Ecto neural progenitor cell (in vitro differentiated cells): ENCODE results near the gene SAE1.

Experiments used
- DNase-seq: peaks from one replicate; pipeline ENCODE4 v3.0.0-alpha.2; 2018; ENCODE audit warnings: low spot score

SAE1 gene

GRCh38 chr19:47161876-47162489, 31.3 kb downstream of the SAE1 start:
- DNase-seq = no peak

GRCh38 chr19:47168065-47168464, 37.4 kb downstream of the SAE1 start:
- DNase-seq = no peak

GRCh38 chr19:47172666-47173455, 42.2 kb downstream of the SAE1 start:
- no peak for DNase-seq

- DNase-seq = no peak
Measured at GRCh38 chr19:47176071-47176626, 45.5 kb downstream of the SAE1 start.

- DNase-seq = no peak
Measured at GRCh38 chr19:47176627-47177090, 46.0 kb downstream of the SAE1 start.

GRCh38 chr19:47179653-47180310, 49.1 kb downstream of the SAE1 start:
- no peak for DNase-seq

GRCh38 chr19:47183601-47184000, 53.0 kb downstream of the SAE1 start:
- DNase-seq = no peak

- no peak for DNase-seq
Measured at GRCh38 chr19:47186446-47187334, 56.1 kb downstream of the SAE1 start.

- DNase-seq = no peak
Measured at GRCh38 chr19:47187335-47187655, 56.7 kb downstream of the SAE1 start.

GRCh38 chr19:47187797-47188196, 57.2 kb downstream of the SAE1 start:
- no peak for DNase-seq

- DNase-seq = no peak
Measured at GRCh38 chr19:47188507-47189033, 57.9 kb downstream of the SAE1 start.

- DNase-seq = no peak
Measured at GRCh38 chr19:47190167-47190727, 59.6 kb downstream of the SAE1 start.

- no peak for DNase-seq
Measured at GRCh38 chr19:47195434-47195833, 64.8 kb downstream of the SAE1 start.

- DNase-seq = no peak
Measured at GRCh38 chr19:47197141-47197540, 66.5 kb downstream of the SAE1 start.

GRCh38 chr19:47200530-47200929, 69.9 kb downstream of the SAE1 start:
- no peak for DNase-seq

GRCh38 chr19:47203254-47203653, 72.6 kb downstream of the SAE1 start:
- no peak for DNase-seq

- no peak for DNase-seq
Measured at GRCh38 chr19:47209319-47210179, 78.9 kb downstream of the SAE1 start.

GRCh38 chr19:47210180-47210490, 79.5 kb downstream of the SAE1 start:
- no peak for DNase-seq

- DNase-seq = peak; percentile 71
Measured at GRCh38 chr19:47210689-47211316, 80.2 kb downstream of the SAE1 start.

GRCh38 chr19:47215581-47215980, 84.9 kb downstream of the SAE1 start:
- DNase-seq = no peak
